IPS-20b (cell line): ENCODE measurements around the gene KCNMA1.
"Not testable (repeated sequence)": the region's sequence is repeated elsewhere in the genome, so short reads cannot be mapped to it uniquely, and the experiment has no call there.

Experiments
- H3K27ac ChIP-seq: one replicate; pipeline ENCODE4 v1.5.1; 2013; ENCODE audit warnings: low read length
- H3K27me3 ChIP-seq: 2 replicates; pipeline ENCODE4 v1.6.1; 2013; ENCODE audit warnings: mild to moderate bottlenecking, low read length, inconsistent platforms; ENCODE audit not compliant: insufficient read depth
- H3K36me3 ChIP-seq: 2 replicates; pipeline ENCODE4 v1.6.1; 2013; ENCODE audit warnings: low read depth, mild to moderate bottlenecking, inconsistent platforms, low read length, moderate library complexity; ENCODE audit not compliant: insufficient read depth
- H3K4me1 ChIP-seq: 2 replicates; pipeline ENCODE4 v1.6.1; 2013; ENCODE audit warnings: mild to moderate bottlenecking, control low read depth, inconsistent platforms, low read length, moderate library complexity; ENCODE audit not compliant: insufficient read depth
- H3K4me3 ChIP-seq: 2 replicates; pipeline ENCODE4 v1.5.1; 2013; ENCODE audit warnings: mild to moderate bottlenecking, low read length, inconsistent platforms
- H3K9ac ChIP-seq: 2 replicates; pipeline ENCODE4 v1.6.1; 2013; ENCODE audit warnings: low read depth, mild to moderate bottlenecking, inconsistent platforms, low read length, moderate library complexity
- H3K9me3 ChIP-seq: 2 replicates; pipeline ENCODE4 v1.6.1; 2013; ENCODE audit warnings: mild to moderate bottlenecking, low read depth, low read length, inconsistent platforms; ENCODE audit not compliant: insufficient read depth

KCNMA1 gene

DNA sequence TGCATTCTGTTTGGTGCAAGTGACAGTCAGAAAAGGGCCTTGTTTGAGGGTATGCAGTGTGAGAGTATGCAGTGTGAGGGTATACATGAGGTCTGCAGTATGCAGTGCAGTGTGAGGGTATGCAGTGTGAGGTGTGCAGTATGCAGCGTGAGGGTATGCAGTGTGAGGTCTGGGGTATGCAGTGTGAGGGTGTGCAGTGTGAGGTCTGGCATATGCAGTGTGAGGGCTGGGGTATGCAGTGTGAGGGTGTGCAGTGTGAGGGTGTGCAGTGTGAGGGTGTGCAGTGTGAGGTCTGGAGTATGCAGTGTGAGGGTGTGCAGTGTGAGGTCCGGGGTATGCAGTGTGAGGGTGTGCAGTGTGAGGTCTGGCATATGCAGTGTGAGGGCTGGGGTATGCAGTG lies 117.8 kb downstream of the KCNMA1 start:
- H3K4me1 ChIP-seq, H3K36me3 ChIP-seq, H3K27ac ChIP-seq, H3K9ac ChIP-seq, H3K4me3 ChIP-seq, H3K27me3 ChIP-seq, H3K9me3 ChIP-seq: not testable (repeated sequence)

DNA sequence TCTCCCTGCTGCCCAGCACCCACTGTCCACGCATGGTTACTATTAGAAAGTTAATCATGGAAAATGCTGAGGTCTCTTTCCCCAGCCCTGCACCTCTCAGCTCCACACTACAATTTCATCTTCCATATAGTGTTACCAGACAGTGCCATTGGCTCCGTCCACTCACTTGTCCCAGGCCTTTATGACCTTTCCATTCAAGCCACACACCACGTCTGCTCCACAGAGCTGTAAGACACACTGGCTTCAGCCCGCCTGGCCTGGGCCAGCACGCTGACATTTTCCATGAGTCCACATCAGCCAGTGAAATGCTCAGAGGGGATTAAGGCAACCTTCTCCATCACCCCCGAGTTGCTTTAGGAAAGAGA lies 118.7 kb downstream of the KCNMA1 start:
- Histone ChIP-seq H3K27ac (no peak overlapping the region), H3K36me3 (no peaks in the 10 kb centered on the region), H3K9ac (no peak overlapping the region), H3K4me1 (peaks cover 6% of the 10 kb centered on the region; the same call in 1 of the 2 replicates), H3K4me3 (no peak overlapping the region), H3K9me3 (no peaks in the 10 kb centered on the region), H3K27me3 (no peaks in the 10 kb centered on the region)

DNA sequence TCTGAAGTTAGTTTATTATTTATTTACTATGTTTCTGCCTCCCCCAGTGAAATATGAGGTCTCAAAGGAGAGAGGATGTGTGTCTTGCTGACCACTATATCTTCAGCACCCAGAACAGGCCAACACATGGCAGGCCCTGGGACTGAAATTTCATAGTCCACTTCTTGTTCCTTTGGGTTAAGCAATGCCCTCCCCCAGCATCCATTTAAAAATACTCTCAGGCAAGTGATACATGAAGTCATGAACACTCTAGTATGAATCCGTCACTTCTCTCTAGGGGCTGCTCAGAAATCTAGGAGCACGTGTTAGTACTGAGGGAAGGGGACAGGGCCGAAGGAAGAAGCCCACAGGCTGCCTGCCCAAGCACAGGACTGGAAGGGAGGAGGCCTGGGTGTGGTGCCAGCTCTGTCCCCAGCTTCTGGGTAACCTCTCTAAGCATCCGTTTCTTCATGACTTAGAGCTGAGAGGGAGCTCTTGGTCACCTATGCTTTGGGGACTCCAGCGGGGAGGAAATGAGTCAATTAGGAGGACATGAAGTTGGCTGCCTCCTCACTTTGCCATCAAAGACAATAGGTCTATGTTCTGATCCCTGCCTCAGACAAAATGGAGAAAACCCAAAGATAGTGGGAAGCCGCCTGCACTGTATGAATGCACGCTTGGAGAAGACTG lies 119.2 kb downstream of the KCNMA1 start:
- H3K4me3 ChIP-seq: no peak overlapping the region
- H3K4me1 ChIP-seq: peaks cover 8% of the 10 kb centered on the region; the same call in 1 of the 2 replicates
- H3K27ac ChIP-seq: no peak overlapping the region
- no peaks in the 10 kb centered on the region for H3K27me3 ChIP-seq
- H3K9me3 ChIP-seq: no peaks in the 10 kb centered on the region
- H3K9ac ChIP-seq: no peak overlapping the region
- no peaks in the 10 kb centered on the region for H3K36me3 ChIP-seq

DNA sequence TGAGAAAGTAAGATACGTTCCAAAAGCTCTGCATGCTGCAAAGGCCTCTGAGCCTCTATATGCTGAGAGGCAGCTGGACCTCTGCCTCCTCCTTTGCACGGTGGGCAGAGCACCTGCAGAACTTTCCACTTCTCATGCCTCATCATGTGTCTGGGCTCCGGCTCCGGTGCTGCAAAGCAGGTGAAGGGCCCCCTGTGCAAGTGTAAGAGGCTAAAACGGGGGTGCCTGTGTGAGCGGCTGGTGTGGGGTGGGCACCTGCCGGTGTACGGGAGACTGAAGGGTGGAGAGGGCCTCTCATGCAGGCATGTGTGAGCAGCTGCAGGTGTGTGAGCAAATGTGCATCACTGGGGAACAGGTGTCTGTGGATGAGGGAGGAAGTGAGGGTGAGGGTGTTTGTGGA lies 121.0 kb downstream of the KCNMA1 start:
- Histone ChIP-seq H3K4me1 (peaks cover 11% of the 10 kb centered on the region; the same call in 1 of the 2 replicates), H3K27me3 (no peaks in the 10 kb centered on the region), H3K9me3 (no peaks in the 10 kb centered on the region), H3K9ac (no peak overlapping the region), H3K27ac (no peak overlapping the region), H3K36me3 (no peaks in the 10 kb centered on the region), H3K4me3 (no peak overlapping the region)

DNA sequence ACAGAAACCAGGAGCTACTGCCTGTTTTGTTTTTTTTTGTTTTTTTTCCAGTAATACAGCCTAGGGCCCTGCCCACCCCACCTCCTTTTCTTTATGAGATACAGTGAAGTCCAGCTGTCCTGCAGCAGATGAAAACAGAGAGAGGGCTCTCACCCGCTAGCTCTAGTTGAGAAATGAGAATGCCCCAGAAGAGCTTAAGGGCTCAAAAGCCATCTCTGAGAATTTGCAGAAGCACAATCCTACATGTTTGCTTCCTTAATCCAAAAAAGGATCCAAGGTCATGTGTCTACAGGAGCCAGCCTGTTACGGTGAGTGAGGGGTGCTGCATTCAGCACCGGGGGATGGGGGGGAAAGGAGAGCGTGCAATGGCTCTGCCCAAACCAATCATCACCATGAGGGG lies 122.7 kb downstream of the KCNMA1 start:
- Histone ChIP-seq H3K36me3 (no peaks in the 10 kb centered on the region), H3K9me3 (no peaks in the 10 kb centered on the region), H3K4me1 (peaks cover 20% of the 10 kb centered on the region), H3K4me3 (no peak overlapping the region), H3K9ac (no peak overlapping the region), H3K27ac (no peak overlapping the region), H3K27me3 (no peaks in the 10 kb centered on the region)

DNA sequence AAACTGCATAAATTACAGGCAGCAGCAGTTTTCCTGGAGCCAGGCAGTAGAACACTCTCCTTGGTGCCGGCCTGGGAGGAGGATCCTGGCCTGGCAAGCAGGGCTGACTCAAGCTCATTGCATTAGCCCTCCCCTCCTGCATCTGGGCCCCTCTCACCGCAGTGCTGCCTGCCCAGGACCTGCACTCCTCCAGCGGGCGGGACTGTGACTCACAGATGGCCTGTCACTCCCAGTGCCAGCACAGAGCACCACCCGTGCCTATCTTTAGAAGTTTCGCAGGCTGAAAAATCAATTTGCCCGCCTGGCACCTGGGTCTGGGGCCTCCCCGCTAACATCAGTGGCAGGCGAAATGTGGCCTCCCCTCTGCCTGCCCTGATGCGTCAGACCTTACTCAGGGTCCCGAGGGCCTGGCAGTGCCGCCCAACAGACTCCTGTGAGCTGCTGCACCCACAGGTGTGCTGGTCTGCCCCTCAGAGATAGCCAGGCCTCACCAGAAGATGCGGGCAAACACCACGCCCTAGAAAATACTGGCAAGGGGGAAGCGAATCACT lies 123.8 kb downstream of the KCNMA1 start:
- Histone ChIP-seq H3K9me3 (no peaks in the 10 kb centered on the region), H3K27me3 (no peaks in the 10 kb centered on the region), H3K9ac (no peak overlapping the region), H3K36me3 (no peaks in the 10 kb centered on the region), H3K4me1 (peaks cover 20% of the 10 kb centered on the region), H3K27ac (no peak overlapping the region), H3K4me3 (no peak overlapping the region)

DNA sequence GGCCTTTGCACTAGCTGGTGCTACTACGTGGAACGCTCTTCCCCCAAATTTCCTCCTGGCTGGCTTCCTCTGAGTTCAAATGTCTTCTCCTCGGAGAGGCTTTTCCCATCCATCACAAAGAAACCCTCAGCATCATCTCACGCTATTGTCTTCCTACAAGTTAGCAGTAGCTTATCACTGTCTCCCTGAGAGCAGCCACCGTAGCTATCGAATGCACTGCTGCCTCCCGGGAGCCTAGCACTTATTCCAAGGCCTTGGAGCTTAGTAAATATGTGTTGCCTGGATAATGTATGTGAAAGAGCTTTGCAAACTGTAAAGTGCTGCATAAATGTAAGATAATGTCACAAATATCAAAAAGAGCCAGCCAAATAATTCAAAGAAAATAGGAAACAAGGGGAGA lies 124.4 kb downstream of the KCNMA1 start:
- H3K27ac ChIP-seq: no peak overlapping the region
- no peak overlapping the region for H3K4me3 ChIP-seq
- peaks cover 20% of the 10 kb centered on the region for H3K4me1 ChIP-seq
- H3K27me3 ChIP-seq: no peaks in the 10 kb centered on the region
- H3K36me3 ChIP-seq: no peaks in the 10 kb centered on the region
- no peaks in the 10 kb centered on the region for H3K9me3 ChIP-seq
- H3K9ac ChIP-seq: no peak overlapping the region

DNA sequence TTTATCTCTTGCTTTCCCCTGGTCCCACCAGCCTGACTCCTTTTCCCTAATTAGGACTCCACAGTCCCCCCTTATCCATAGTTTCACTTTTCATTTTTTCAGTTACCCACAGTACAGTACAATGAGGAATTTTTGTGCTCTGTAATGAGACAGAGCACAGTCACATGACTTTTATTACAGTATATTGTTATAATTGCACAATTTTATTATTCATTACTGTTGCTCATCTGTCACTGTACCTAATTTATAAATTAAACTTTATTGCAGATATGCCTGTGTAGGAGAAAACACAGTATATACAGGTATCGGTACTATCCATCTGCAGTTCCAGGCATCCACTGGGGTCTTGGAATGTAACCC lies 125.4 kb downstream of the KCNMA1 start:
- Histone ChIP-seq H3K4me3 (no peak overlapping the region), H3K9ac (no peak overlapping the region), H3K4me1 (peaks cover 20% of the 10 kb centered on the region), H3K9me3 (no peaks in the 10 kb centered on the region), H3K36me3 (no peaks in the 10 kb centered on the region), H3K27ac (no peak overlapping the region), H3K27me3 (no peaks in the 10 kb centered on the region)

DNA sequence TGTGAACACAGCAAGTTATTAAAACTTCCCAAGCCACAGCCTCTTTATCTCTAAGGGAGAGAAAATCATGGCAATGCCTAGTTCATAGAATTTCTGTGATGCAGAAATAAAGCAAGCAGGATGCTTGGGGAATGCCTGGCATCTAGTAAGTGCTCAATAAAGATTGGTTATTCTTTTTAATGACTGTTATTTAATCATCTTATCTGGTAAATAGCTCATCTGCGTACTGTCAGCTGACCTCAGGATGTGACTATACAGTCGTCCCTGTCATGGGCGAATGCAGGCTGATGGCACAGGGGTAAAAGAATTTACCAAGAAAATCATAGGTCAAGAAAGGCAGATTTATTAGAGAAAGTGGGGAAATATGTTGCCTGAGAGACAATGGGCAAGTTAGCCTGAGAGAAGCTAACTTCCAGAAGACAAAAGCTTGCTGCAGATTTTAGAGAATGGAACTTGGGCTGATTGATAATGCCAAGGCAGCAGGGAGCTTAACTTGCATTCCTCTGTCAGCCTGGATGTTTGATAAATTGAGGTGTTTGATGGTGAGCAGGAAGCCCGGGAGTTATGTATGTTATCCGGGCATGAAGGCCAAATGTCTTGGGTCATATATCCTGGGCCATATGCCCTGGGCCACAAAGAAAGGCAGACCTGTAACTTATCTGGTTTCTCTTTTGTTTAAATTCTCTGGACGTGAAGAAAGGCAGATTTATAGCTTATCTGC lies 126.0 kb downstream of the KCNMA1 start:
- Histone ChIP-seq H3K27me3 (no peaks in the 10 kb centered on the region), H3K9me3 (no peaks in the 10 kb centered on the region), H3K9ac (no peak overlapping the region), H3K4me1 (peaks cover 20% of the 10 kb centered on the region), H3K36me3 (no peaks in the 10 kb centered on the region), H3K27ac (no peak overlapping the region), H3K4me3 (no peak overlapping the region)

DNA sequence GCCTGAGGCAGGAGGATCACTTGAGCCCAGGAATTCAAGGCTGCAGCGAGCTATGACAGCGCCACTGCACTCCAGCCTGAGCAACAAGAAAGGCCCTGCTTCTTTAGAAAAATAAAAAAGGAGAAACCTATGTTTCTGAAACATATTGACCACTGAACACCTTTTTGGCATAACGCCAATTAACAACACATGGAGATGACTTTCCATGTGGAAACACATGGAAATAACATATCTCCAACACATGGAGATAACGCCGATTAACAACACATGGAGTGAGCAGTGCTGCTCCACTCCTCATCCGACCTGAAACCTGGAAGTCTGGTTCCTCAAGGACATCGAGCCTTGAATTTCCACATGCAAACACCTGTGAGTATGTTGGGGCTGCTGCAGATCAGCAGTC lies 126.9 kb downstream of the KCNMA1 start:
- H3K27me3 ChIP-seq: no peaks in the 10 kb centered on the region
- no peaks in the 10 kb centered on the region for H3K9me3 ChIP-seq
- H3K4me3 ChIP-seq: no peak overlapping the region
- H3K36me3 ChIP-seq: no peaks in the 10 kb centered on the region
- H3K4me1 ChIP-seq: peaks cover 20% of the 10 kb centered on the region
- H3K9ac ChIP-seq: no peak overlapping the region
- no peak overlapping the region for H3K27ac ChIP-seq

DNA sequence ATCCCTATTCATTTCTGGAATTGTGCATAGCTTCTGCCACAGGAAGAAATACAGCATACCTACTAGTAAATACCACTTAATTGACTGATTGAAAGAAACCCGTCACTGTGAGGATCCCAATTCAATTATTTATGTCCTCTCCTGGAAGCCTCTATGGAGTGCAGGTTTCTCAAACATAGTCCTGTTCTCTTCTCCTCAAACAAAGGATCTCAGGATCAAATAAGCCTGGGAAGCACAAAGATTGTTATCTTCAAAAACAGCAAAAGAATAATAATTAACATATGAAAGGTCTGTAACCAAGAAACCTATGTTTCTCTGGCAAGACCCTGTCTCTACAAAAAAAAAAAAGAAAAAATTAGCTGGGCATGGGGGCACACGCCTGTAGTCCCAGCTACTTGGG lies 127.3 kb downstream of the KCNMA1 start:
- H3K9me3 ChIP-seq: no peaks in the 10 kb centered on the region
- H3K4me1 ChIP-seq: peaks cover 20% of the 10 kb centered on the region
- no peak overlapping the region for H3K9ac ChIP-seq
- no peaks in the 10 kb centered on the region for H3K36me3 ChIP-seq
- H3K27me3 ChIP-seq: no peaks in the 10 kb centered on the region
- H3K4me3 ChIP-seq: no peak overlapping the region
- H3K27ac ChIP-seq: no peak overlapping the region

DNA sequence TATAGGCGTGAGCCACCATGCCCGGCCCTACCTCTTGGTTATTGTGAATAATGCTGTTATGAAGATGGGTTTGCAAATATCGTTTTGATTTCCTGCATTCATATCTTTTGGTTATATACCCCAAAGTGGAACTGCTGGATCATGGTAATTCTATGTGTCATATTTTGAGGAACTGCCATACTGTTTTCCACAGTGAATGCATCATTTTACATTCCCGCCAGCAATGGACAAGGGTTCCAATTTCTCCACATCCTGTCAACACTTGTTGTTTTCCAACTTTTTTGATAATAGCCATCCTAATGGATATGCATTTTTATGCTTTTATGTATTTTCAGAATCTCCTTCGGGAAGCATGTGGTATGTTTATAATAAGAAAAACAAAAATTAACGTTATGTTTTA lies 128.2 kb downstream of the KCNMA1 start:
- Histone ChIP-seq H3K4me3 (no peak overlapping the region), H3K36me3 (no peaks in the 10 kb centered on the region), H3K9me3 (no peaks in the 10 kb centered on the region), H3K9ac (no peak overlapping the region), H3K27ac (no peak overlapping the region), H3K27me3 (no peaks in the 10 kb centered on the region), H3K4me1 (peaks cover 20% of the 10 kb centered on the region)
